ENCODE data around the gene TFPI.
"Not testable (repeated sequence)": the region's sequence is repeated elsewhere in the genome, so short reads cannot be mapped to it uniquely, and the experiment has no call there.

The TFPI gene

GRCh38 chr2:187552828-187553681 is 1.2 kb downstream of the TFPI start:
- DNase-seq = no peak

- no peak for DNase-seq
Observed at GRCh38 chr2:187552381-187552780, 1.9 kb downstream of the TFPI start.

- no peak for DNase-seq
Observed at GRCh38 chr2:187550857-187551256, 3.4 kb downstream of the TFPI start.

GRCh38 chr2:187549951-187550555 is 4.2 kb downstream of the TFPI start:
- no peak for DNase-seq

- DNase-seq = no peak
Observed at GRCh38 chr2:187549193-187549592, 5.0 kb downstream of the TFPI start.

GRCh38 chr2:187548656-187549055 is 5.6 kb downstream of the TFPI start:
- DNase-seq = no peak

- no peak for DNase-seq
Observed at GRCh38 chr2:187547353-187547979, 6.8 kb downstream of the TFPI start.

- no peak for DNase-seq
Observed at GRCh38 chr2:187546762-187547333, 7.4 kb downstream of the TFPI start.

- no peak for DNase-seq
Observed at GRCh38 chr2:187545238-187545751, 8.9 kb downstream of the TFPI start.

- no peak for DNase-seq
Observed at GRCh38 chr2:187544371-187545080, 9.7 kb downstream of the TFPI start.

GRCh38 chr2:187543488-187543887 is 10.7 kb downstream of the TFPI start:
- DNase-seq = no peak

- no peak for DNase-seq
Observed at GRCh38 chr2:187542123-187542522, 12.1 kb downstream of the TFPI start.

- no peak for DNase-seq
Observed at GRCh38 chr2:187541086-187542085, 12.8 kb downstream of the TFPI start.

GRCh38 chr2:187538222-187538621 is 16.0 kb downstream of the TFPI start:
- not testable (repeated sequence) for DNase-seq

- DNase-seq = not testable (repeated sequence)
Observed at GRCh38 chr2:187535381-187535780, 18.9 kb downstream of the TFPI start.

GRCh38 chr2:187532333-187533120 is 21.7 kb downstream of the TFPI start:
- DNase-seq = no peak

- DNase-seq = no peak
Observed at GRCh38 chr2:187529977-187530721, 24.1 kb downstream of the TFPI start.

GRCh38 chr2:187529248-187529976 is 24.8 kb downstream of the TFPI start:
- DNase-seq = no peak

GRCh38 chr2:187528042-187528441 is 26.2 kb downstream of the TFPI start:
- DNase-seq = no peak
